ENCODE results near the gene UBAP1. TPM values are rescaled to one million over a fixed set of nuclear protein-coding genes. Genes with fewer than 3 reads are reported as not detected.
A peak's percentile ranks its signal among the peaks of the same experiment; 100 is the strongest.

The UBAP1 gene
- total RNA-seq, 2 experiments from 2014 or later, result 28.2 to 29.8 TPM

GRCh38 chr9:34169125-34169524, 9.7 kb upstream of the UBAP1 start:
- no peak for TF ChIP-seq CTCF (IDR thresholded peaks at IDR 0.05)
- Mint-ChIP-seq H3K4me1 (ENCODE audit: low read depth) (peaks cover 9% of the 10 kb centered on the region), H3K27ac (no peak overlapping the region), H3K27me3 (no peaks in the 10 kb centered on the region), H3K4me3 (no peak overlapping the region), H3K36me3 (ENCODE audit: low read depth) (no peaks in the 10 kb centered on the region), H3K9me3 (no peaks in the 10 kb centered on the region)
- DNase-seq (no peak), ATAC-seq (no peak)
- CTCF ChIA-PET, result no interaction called here
- intact Hi-C loops (cut with micrococcal nuclease), result no loop called here
- POLR2A ChIA-PET, result no interaction called here

DNA sequence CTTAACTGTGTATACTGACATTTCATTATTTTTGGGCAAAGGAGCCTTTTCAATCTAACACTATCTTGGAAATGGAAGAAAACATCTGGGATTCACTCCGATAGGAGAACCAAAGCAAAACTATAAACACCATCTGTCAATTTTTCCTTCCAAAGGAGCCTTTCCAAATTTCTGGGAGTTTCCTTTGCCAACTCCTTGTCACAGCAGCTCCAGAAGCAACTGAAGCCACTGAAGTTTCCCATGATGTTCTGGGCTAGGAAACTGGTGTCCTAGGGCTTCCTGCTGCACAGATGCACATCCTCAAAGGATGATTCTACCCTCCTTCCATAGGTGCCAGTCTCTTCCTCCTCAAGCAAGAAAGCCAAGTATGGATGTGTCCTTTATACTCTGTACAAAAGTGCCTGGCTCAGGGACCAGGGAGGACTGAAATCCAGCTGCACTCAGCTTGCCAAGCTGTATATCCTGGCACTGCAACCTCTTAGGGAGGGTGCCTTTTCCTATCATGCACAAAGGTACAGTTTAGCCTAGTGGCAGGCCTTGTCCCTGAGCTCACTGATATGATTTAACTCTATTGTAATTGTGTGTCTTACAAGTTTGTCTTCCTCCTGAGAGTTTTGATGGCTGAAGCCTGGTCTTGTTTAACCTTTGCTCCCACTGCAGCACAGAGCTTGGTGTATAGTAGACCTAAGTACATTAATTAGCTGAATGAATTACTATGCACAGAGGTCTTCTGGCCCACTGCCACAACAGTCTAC, 8.4 kb upstream of the UBAP1 start:
- H3K4me1 Mint-ChIP-seq (ENCODE audit: low read depth), result peaks cover 9% of the 10 kb centered on the region
- ChIA-PET POLR2A (interaction anchor here (1.0 kb wide), 1 partner anchor 8 kb away, joined by 3 read pairs; the partner anchor contains the start of gene UBAP1), CTCF (interaction anchor here (1.0 to 2.2 kb wide), 2 partner anchors 16 to 84 kb away, joined by 3 to 6 read pairs; no protein-coding TSS in a partner anchor)
- H3K27ac Mint-ChIP-seq, result no peak overlapping the region
- intact Hi-C loops (cut with micrococcal nuclease), result no loop called here
- no peaks in the 10 kb centered on the region for H3K36me3 Mint-ChIP-seq (ENCODE audit: low read depth)
- ATAC-seq, result no peak
- H3K9me3 Mint-ChIP-seq, result no peaks in the 10 kb centered on the region
- no peak overlapping the region for H3K4me3 Mint-ChIP-seq
- no peak for TF ChIP-seq CTCF (IDR thresholded peaks at IDR 0.05)
- H3K27me3 Mint-ChIP-seq, result no peaks in the 10 kb centered on the region
- DNase-seq, result no peak

GRCh38 chr9:34171753-34172535, 6.9 kb upstream of the UBAP1 start:
- CTCF ChIA-PET, result interaction anchor here (0.9 to 2.2 kb wide), 2 partner anchors 81 to 82 kb away, joined by 3 to 6 read pairs; no protein-coding TSS in a partner anchor
- POLR2A ChIA-PET, result no interaction called here
- peak; percentile 97 for ATAC-seq
- Mint-ChIP-seq H3K4me1 (ENCODE audit: low read depth) (peaks cover 14% of the 10 kb centered on the region), H3K27ac (peak overlapping the region; percentile 79), H3K27me3 (no peaks in the 10 kb centered on the region), H3K36me3 (ENCODE audit: low read depth) (no peaks in the 10 kb centered on the region), H3K9me3 (no peaks in the 10 kb centered on the region), H3K4me3 (peak overlapping the region; percentile 61)
- no peak for TF ChIP-seq CTCF (IDR thresholded peaks at IDR 0.05)
- intact Hi-C loops (cut with micrococcal nuclease), result no loop called here
- DNase-seq, result peak; percentile 73

DNA sequence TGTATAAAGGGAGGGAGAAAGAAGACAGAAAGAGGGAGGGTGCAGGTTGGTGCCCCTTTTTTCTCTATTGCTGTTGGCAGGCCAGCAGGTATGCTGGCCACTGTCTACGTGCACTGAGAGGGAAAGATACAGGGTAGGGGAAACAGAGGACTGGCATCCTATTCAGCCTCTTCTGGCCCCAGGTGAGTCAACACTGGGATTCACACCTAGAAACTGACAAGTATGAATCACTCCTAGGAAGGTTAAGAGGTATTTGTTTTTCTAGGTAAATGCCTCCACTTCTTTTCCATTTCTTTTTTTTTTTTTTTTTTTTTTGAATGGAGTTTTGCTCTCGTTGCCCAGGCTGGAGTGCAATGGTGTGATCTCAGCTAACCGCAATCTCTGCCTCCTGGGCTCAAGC, 2.8 kb upstream of the UBAP1 start:
- Mint-ChIP-seq H3K4me3 (no peak overlapping the region), H3K36me3 (ENCODE audit: low read depth) (peaks cover 2% of the 10 kb centered on the region), H3K27ac (no peak overlapping the region), H3K4me1 (ENCODE audit: low read depth) (peaks cover 18% of the 10 kb centered on the region), H3K27me3 (no peaks in the 10 kb centered on the region), H3K9me3 (no peaks in the 10 kb centered on the region)
- no peak for DNase-seq
- CTCF ChIA-PET, result no interaction called here
- intact Hi-C loops (cut with micrococcal nuclease), result no loop called here
- no peak for TF ChIP-seq CTCF (IDR thresholded peaks at IDR 0.05)
- ATAC-seq, result no peak
- POLR2A ChIA-PET, result no interaction called here
